Common myeloid progenitor, CD34-positive (primary cell): Measurements from ENCODE around the gene PPP2R2B.

Experiments used
- CTCF ChIA-PET: fragments of 350-600 bp; sonication (Branson Sonifier 250); formaldehyde crosslinking; loops from one replicate; lab custom pipeline; 2021; ENCODE audit warnings: antibody characterized with exemption; lab: Charles Lee
- POLR2A ChIA-PET: fragments of 350-600 bp; sonication (Branson Sonifier 250); formaldehyde crosslinking; loops from one replicate; lab custom pipeline; 2021; ENCODE audit warnings: antibody characterized with exemption; lab: Charles Lee
- DNase-seq, 3 donors: peaks; one replicate each; pipeline versions ENCODE4 v3.0.0 to v3.0.0-alpha.2; 2013
- H3K27ac ChIP-seq, 2 experiments: 1 replicate in 1 of 2; 2 replicates in 1 of 2; pipeline ENCODE4 v1.7.0; 2013; ENCODE audit warnings: inconsistent platforms in 2 of 2, low read length in 2 of 2, mild to moderate bottlenecking in 2 of 2, low read depth in 1 of 2, moderate library complexity in 1 of 2; ENCODE audit not compliant: severe bottlenecking in 2 of 2, insufficient read depth in 1 of 2, poor library complexity in 1 of 2
- H3K27me3 ChIP-seq, 5 experiments: replicated peaks in 2 of 5; 1 replicate in 3 of 5; 2 replicates in 2 of 5; pipeline versions ENCODE4 v1.6.1 to v1.7.0; 2013; ENCODE audit warnings: low read length in 4 of 5, mild to moderate bottlenecking in 2 of 5, moderate library complexity in 2 of 5, inconsistent platforms in 1 of 5; ENCODE audit not compliant: insufficient read depth in 5 of 5, control insufficient read depth in 4 of 5
- H3K36me3 ChIP-seq, 4 experiments: 1 replicate in 2 of 4; 2 replicates in 2 of 4; pipeline versions ENCODE4 v1.6.1 to v1.7.0; 2013; ENCODE audit warnings: low read length in 3 of 4, control low read depth in 1 of 4, mild to moderate bottlenecking in 1 of 4; ENCODE audit not compliant: control insufficient read depth in 4 of 4, insufficient read depth in 4 of 4
- H3K4me1 ChIP-seq, 4 experiments: 1 replicate in 3 of 4; 2 replicates in 1 of 4; pipeline versions ENCODE4 v1.6.1 to v1.7.1; 2013; ENCODE audit warnings: low read length in 3 of 4, mild to moderate bottlenecking in 3 of 4, control low read depth in 1 of 4, inconsistent platforms in 1 of 4, moderate library complexity in 1 of 4; ENCODE audit not compliant: control insufficient read depth in 4 of 4, insufficient read depth in 4 of 4; ENCODE audit errors: control extremely low read depth in 1 of 4
- H3K4me3 ChIP-seq, 7 experiments: 1 replicate in 4 of 7; 2 replicates in 3 of 7; pipeline versions ENCODE4 v1.5.1 to v1.7.0; 2013; ENCODE audit warnings: mild to moderate bottlenecking in 7 of 7, low read length in 6 of 7, moderate library complexity in 6 of 7, inconsistent platforms in 2 of 7, low read depth in 2 of 7, control low read depth in 1 of 7; ENCODE audit not compliant: insufficient read depth in 4 of 7, control insufficient read depth in 1 of 7; ENCODE audit errors: extremely low read depth in 1 of 7
- H3K9me3 ChIP-seq, 5 experiments: 1 replicate in 4 of 5; 2 replicates in 1 of 5; pipeline versions ENCODE4 v1.6.1 to v1.7.1; 2013; ENCODE audit warnings: low read length in 4 of 5, mild to moderate bottlenecking in 2 of 5, inconsistent platforms in 1 of 5, low read depth in 1 of 5, moderate library complexity in 1 of 5; ENCODE audit not compliant: control insufficient read depth in 4 of 5, insufficient read depth in 2 of 5; ENCODE audit errors: control extremely low read depth in 1 of 5
- WGBS: methylation state at CpG from one replicate; pipeline ENCODE4 v1.1.5; 2013; ENCODE audit not compliant: insufficient coverage; 5-methylcytosine and 5-hydroxymethylcytosine counted together

Gene PPP2R2B

DNA sequence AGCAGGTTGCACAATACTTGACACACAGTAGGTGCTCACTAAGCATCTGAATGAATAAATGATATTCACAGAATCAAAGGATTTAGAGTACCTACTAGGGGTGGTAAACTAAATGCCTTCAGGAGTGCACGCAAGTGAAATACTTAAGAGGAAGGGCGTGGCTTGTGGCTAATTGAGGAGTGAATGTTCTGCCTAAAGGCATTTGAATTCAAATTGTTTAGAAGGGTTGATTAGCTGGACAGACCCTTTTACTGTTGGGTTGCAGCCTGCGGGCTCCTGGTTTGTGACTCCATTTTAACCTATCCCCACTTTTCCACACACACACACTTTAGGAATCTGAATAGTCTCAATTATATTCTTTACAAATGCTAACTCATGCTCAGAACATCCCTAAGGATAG lies 63.1 kb downstream of the PPP2R2B start:
- POLR2A ChIA-PET: no interaction called here
- Histone ChIP-seq H3K4me1 (peaks cover 0 to 31% (median 14%) of the 10 kb centered on the region in 4 experiments), H3K27me3 (no peaks in the 10 kb centered on the region), H3K36me3 (no peaks in the 10 kb centered on the region), H3K4me3 (no peak overlapping the region), H3K27ac (no peak overlapping the region), H3K9me3 (no peaks in the 10 kb centered on the region)
- DNase-seq: no peak
- CTCF ChIA-PET: no interaction called here
- 33% methylated on average over 1 of the region's 3 CpGs for WGBS

- Histone ChIP-seq H3K36me3 (no peaks in the 10 kb centered on the region), H3K9me3 (no peaks in the 10 kb centered on the region), H3K4me1 (peaks cover 0 to 31% (median 14%) of the 10 kb centered on the region in 4 experiments), H3K27me3 (no peaks in the 10 kb centered on the region), H3K4me3 (peak overlapping the region in 1 of 7 experiments; percentile 16), H3K27ac (no peak overlapping the region)
- DNase-seq: peak; percentile 31 to 69 (median 64)
- ChIA-PET POLR2A (no interaction called here), CTCF (no interaction called here)
- 58% methylated on average over 5 of the region's 10 CpGs for WGBS
These were observed 65.0 kb downstream of the PPP2R2B start for GRCh38 chr5:146813346-146814157.

DNA sequence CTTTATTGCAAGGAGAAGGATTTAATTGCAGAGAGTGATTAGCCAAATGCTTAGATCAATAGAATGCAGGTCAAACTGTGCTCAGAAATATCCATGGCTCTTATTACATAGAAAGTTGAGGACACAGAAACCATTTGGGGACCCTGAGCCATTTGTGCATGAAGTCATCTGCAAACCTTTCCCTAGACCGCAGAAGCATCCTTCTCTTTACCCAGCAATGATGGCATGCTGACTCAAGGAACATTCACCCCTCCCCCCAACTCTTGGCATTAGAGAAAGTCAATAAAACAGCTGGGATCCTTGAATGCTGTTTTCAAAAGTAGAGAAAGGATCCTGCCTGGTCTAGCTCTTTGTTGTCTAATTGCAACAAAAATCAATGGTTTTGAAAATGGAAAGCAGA lies 73.5 kb downstream of the PPP2R2B start:
- WGBS: 100% methylated on average over 1 of the region's 1 CpG
- no peaks in the 10 kb centered on the region for H3K9me3 ChIP-seq
- POLR2A ChIA-PET: no interaction called here
- no peak overlapping the region for H3K4me3 ChIP-seq
- no peaks in the 10 kb centered on the region for H3K4me1 ChIP-seq
- CTCF ChIA-PET: no interaction called here
- no peaks in the 10 kb centered on the region for H3K36me3 ChIP-seq
- H3K27ac ChIP-seq: no peak overlapping the region
- H3K27me3 ChIP-seq: no peaks in the 10 kb centered on the region
- no peak for DNase-seq

DNA sequence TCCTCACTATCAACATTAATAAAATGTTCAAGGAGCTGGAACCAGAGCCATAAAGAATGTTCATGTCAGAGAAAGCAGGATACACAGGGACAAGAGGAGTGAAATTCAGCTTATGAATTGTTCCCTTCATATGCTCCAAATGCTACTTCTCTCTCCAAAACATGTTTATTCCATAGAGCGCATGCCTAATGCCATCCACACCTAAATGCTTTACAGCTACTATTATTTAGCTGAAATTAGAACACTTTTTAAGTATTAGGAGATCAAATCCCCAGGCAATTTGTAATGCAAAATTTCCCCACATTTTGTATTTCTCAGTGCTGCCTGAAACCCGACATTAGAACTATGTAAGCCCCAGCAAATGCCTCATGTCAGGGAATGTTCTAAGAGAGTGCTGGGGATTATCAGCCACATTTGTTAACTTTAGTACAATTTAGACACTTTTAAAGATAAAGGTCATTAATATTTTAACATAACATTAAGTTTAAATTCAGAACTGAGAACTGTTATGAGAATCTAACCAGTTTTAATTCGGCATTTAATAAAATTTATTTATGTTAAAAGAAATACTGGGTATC lies 75.5 kb downstream of the PPP2R2B start:
- Histone ChIP-seq H3K9me3 (no peaks in the 10 kb centered on the region), H3K27ac (no peak overlapping the region), H3K36me3 (no peaks in the 10 kb centered on the region), H3K4me3 (no peak overlapping the region), H3K27me3 (no peaks in the 10 kb centered on the region), H3K4me1 (peaks cover 0 to 3% (median 0%) of the 10 kb centered on the region in 4 experiments)
- CTCF ChIA-PET: interaction anchor here (1.0 kb wide), 1 partner anchor 9 kb away, joined by 3 read pairs; no protein-coding TSS in a partner anchor
- no peak for DNase-seq
- 100% methylated on average over 1 of the region's 3 CpGs for WGBS
- POLR2A ChIA-PET: no interaction called here

GRCh38 chr5:146799671-146800070 lies 78.9 kb downstream of the PPP2R2B start:
- Histone ChIP-seq H3K27ac (no peak overlapping the region), H3K27me3 (no peaks in the 10 kb centered on the region), H3K9me3 (no peaks in the 10 kb centered on the region), H3K4me3 (no peak overlapping the region), H3K36me3 (no peaks in the 10 kb centered on the region), H3K4me1 (peaks cover 0 to 29% (median 5%) of the 10 kb centered on the region in 4 experiments)
- no peak for DNase-seq
- ChIA-PET CTCF (interaction anchor here (0.6 kb wide), 1 partner anchor 55 kb away, joined by 3 read pairs; no protein-coding TSS in a partner anchor), POLR2A (no interaction called here)
- whole genome bisulfite sequencing: 100% methylated on average over 1 of the region's 5 CpGs

DNA sequence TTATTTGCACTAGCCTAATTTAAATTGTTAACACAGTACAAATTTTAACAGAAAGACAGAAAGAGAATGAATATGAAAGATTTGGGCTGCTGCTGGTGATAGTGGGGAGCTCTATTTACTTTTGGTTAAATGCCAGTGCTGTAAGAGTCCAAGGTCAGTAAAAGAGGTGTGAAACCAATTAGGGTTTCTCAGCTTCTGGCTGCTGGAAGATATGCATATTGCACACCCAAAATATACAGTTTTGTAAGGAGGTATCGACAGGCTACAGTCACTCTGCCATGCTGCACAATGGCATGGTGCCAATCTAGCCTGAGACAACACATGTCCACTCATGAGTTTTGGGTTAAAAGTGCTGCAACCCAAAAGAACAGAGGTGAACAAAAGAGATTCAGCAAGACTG lies 79.3 kb downstream of the PPP2R2B start:
- WGBS: 100% methylated on average over 1 of the region's 1 CpG
- Histone ChIP-seq H3K4me3 (no peak overlapping the region), H3K9me3 (no peaks in the 10 kb centered on the region), H3K4me1 (peaks cover 1 to 32% (median 8%) of the 10 kb centered on the region in 4 experiments), H3K36me3 (no peaks in the 10 kb centered on the region), H3K27ac (no peak overlapping the region), H3K27me3 (no peaks in the 10 kb centered on the region)
- POLR2A ChIA-PET: no interaction called here
- CTCF ChIA-PET: interaction anchor here (0.6 kb wide), 1 partner anchor 54 kb away, joined by 3 read pairs; no protein-coding TSS in a partner anchor
- no peak for DNase-seq

DNA sequence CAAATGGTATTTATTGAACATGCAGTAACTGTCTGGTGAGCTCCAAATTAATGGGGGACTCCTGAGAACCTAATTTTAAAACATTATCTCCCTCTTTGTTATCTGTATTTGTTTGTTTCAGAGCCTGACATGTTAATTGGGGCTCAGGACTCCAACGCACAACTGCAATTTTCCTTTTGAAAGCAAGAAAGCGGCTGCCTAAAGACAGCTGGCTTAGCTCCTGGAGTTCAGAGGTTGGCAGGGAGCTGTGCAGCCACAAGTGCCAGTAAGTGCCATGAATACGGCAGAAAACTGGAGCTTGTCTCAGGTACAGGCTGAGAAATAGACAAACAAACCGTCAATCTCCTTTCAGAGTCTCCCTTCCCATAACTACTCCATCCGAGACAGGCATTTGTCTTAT lies 80.9 kb downstream of the PPP2R2B start:
- H3K27me3 ChIP-seq: no peaks in the 10 kb centered on the region
- 95% methylated on average over 5 of the region's 5 CpGs for WGBS
- H3K36me3 ChIP-seq: no peaks in the 10 kb centered on the region
- no peak overlapping the region for H3K27ac ChIP-seq
- ChIA-PET CTCF (no interaction called here), POLR2A (no interaction called here)
- peaks cover 5 to 44% (median 17%) of the 10 kb centered on the region in 4 experiments for H3K4me1 ChIP-seq
- H3K4me3 ChIP-seq: no peak overlapping the region
- H3K9me3 ChIP-seq: no peaks in the 10 kb centered on the region
- no peak for DNase-seq
